Neural cell (in vitro differentiated cells): ENCODE results near the gene S100A1.

Experiments
- CTCF ChIP-seq: fragments of 450-650 bp; IDR thresholded peaks from 2 replicates; pipeline ENCODE4 v1.5.1; 2014; ENCODE audit warnings: antibody characterized with exemption, mild to moderate bottlenecking, moderate library complexity; ENCODE audit not compliant: poor library complexity, severe bottlenecking
- RAD21 ChIP-seq: fragments of 450-650 bp; conservative IDR thresholded peaks from 2 replicates; pipeline ENCODE4 v1.6.1; 2014; ENCODE audit warnings: antibody characterized with exemption, mild to moderate bottlenecking, moderate library complexity
- REST ChIP-seq: IDR thresholded peaks from 2 replicates; pipeline ENCODE4 v1.6.1; 2012; ENCODE audit warnings: borderline replicate concordance

- TF ChIP-seq CTCF (peak; percentile 56), RAD21 (no peak), REST (no peak)
Observed at GRCh38 chr1:153679337-153680119, 51.3 kb downstream of the S100A1 start.
